Measurements from ENCODE around the gene ATF5. TPM values are rescaled to one million over a fixed set of nuclear protein-coding genes. Genes with fewer than 3 reads are reported as not detected.

ATF5 gene
- total RNA-seq, 1 experiment from 2014 or later, result 19.2 TPM

GRCh38 chr19:49949742-49950589 lies 21.0 kb downstream of the ATF5 start:
- Histone ChIP-seq H3K9me3 (ENCODE audit: insufficient read depth, low read depth) (no peaks in the 10 kb centered on the region), H4K20me1 (ENCODE audit: insufficient read depth) (no peaks in the 10 kb centered on the region), H3K79me2 (ENCODE audit: low read depth) (no peaks in the 10 kb centered on the region), H2AFZ (no peak overlapping the region), H3K4me1 (replicated peaks; ENCODE audit: insufficient read depth) (peaks cover 23% of the 10 kb centered on the region), H3K27me3 (ENCODE audit: insufficient read depth, low read depth) (peaks cover 11% of the 10 kb centered on the region; the same call in 1 of the 2 replicates), H3K36me3 (ENCODE audit: low read depth) (no peaks in the 10 kb centered on the region), H3K9me2 (ENCODE audit: insufficient read depth) (no peaks in the 10 kb centered on the region), H3K4me2 (no peak overlapping the region), H3K27ac (no peak overlapping the region), H3F3A (ENCODE audit: insufficient read depth, low read depth) (peaks cover 16% of the 10 kb centered on the region), H3K4me3 (no peak overlapping the region)
- POLR2A ChIA-PET (ENCODE audit: unreplicated experiment), result no interaction called here
- no TSS peak for BruUV-seq (replicated peaks)
- CTCF ChIA-PET, result no interaction called here
- intact Hi-C loops (cut with micrococcal nuclease; ENCODE audit: unreplicated experiment), result no loop called here
- TF ChIP-seq CTCF (conservative IDR thresholded peaks at IDR 0.05), result no peak
- DNase-seq, result no peak

GRCh38 chr19:49950590-49950948 lies 21.6 kb downstream of the ATF5 start:
- CTCF ChIA-PET, result no interaction called here
- Histone ChIP-seq H3K27ac (no peak overlapping the region), H2AFZ (no peak overlapping the region), H3K9me2 (ENCODE audit: insufficient read depth) (no peaks in the 10 kb centered on the region), H3K4me2 (no peak overlapping the region), H3K79me2 (ENCODE audit: low read depth) (no peaks in the 10 kb centered on the region), H4K20me1 (ENCODE audit: insufficient read depth) (no peaks in the 10 kb centered on the region), H3K27me3 (ENCODE audit: insufficient read depth, low read depth) (peaks cover 11% of the 10 kb centered on the region; the same call in 1 of the 2 replicates), H3K4me3 (no peak overlapping the region), H3K9me3 (ENCODE audit: insufficient read depth, low read depth) (no peaks in the 10 kb centered on the region), H3K4me1 (replicated peaks; ENCODE audit: insufficient read depth) (peaks cover 28% of the 10 kb centered on the region), H3F3A (ENCODE audit: insufficient read depth, low read depth) (peaks cover 16% of the 10 kb centered on the region), H3K36me3 (ENCODE audit: low read depth) (no peaks in the 10 kb centered on the region)
- DNase-seq, result no peak
- BruUV-seq (replicated peaks), result no TSS peak
- intact Hi-C loops (cut with micrococcal nuclease; ENCODE audit: unreplicated experiment), result no loop called here
- POLR2A ChIA-PET (ENCODE audit: unreplicated experiment), result no interaction called here
- TF ChIP-seq CTCF (conservative IDR thresholded peaks at IDR 0.05) (no peak), EZH2 (IDR thresholded peaks at IDR 0.05; ENCODE audit: low read depth) (no peak)

GRCh38 chr19:49950956-49951526 lies 22.0 kb downstream of the ATF5 start:
- peaks cover 28% of the 10 kb centered on the region for H3K4me1 ChIP-seq (replicated peaks; ENCODE audit: insufficient read depth)
- no peak overlapping the region for H3K4me2 ChIP-seq
- no peak for TF ChIP-seq CTCF (conservative IDR thresholded peaks at IDR 0.05)
- no peak overlapping the region for H3K27ac ChIP-seq
- no peak overlapping the region for H3K4me3 ChIP-seq
- ChIA-PET POLR2A (ENCODE audit: unreplicated experiment) (no interaction called here), CTCF (no interaction called here)
- DNase-seq, result no peak
- BruUV-seq (replicated peaks), result no TSS peak
- H3K27me3 ChIP-seq (ENCODE audit: insufficient read depth, low read depth), result peaks cover 8% of the 10 kb centered on the region; the same call in 1 of the 2 replicates
- no peak overlapping the region for H2AFZ ChIP-seq
- H3K36me3 ChIP-seq (ENCODE audit: low read depth), result no peaks in the 10 kb centered on the region
- peaks cover 16% of the 10 kb centered on the region for H3F3A ChIP-seq (ENCODE audit: insufficient read depth, low read depth)
- no peaks in the 10 kb centered on the region for H3K79me2 ChIP-seq (ENCODE audit: low read depth)
- no peaks in the 10 kb centered on the region for H4K20me1 ChIP-seq (ENCODE audit: insufficient read depth)
- no peaks in the 10 kb centered on the region for H3K9me3 ChIP-seq (ENCODE audit: insufficient read depth, low read depth)
- H3K9me2 ChIP-seq (ENCODE audit: insufficient read depth), result no peaks in the 10 kb centered on the region
- intact Hi-C loops (cut with micrococcal nuclease; ENCODE audit: unreplicated experiment), result no loop called here
